HG02763 (cell line): ENCODE data around the gene PTPRH.

ENCODE experiments used
- ATAC-seq: cut with Tn5 transposase; IDR thresholded peaks from one replicate; pipeline ENCODE4 v1.9.1; 2021; ENCODE audit warnings: mild to moderate bottlenecking, moderate library complexity; ENCODE audit not compliant: unreplicated experiment

The PTPRH gene, protein sequence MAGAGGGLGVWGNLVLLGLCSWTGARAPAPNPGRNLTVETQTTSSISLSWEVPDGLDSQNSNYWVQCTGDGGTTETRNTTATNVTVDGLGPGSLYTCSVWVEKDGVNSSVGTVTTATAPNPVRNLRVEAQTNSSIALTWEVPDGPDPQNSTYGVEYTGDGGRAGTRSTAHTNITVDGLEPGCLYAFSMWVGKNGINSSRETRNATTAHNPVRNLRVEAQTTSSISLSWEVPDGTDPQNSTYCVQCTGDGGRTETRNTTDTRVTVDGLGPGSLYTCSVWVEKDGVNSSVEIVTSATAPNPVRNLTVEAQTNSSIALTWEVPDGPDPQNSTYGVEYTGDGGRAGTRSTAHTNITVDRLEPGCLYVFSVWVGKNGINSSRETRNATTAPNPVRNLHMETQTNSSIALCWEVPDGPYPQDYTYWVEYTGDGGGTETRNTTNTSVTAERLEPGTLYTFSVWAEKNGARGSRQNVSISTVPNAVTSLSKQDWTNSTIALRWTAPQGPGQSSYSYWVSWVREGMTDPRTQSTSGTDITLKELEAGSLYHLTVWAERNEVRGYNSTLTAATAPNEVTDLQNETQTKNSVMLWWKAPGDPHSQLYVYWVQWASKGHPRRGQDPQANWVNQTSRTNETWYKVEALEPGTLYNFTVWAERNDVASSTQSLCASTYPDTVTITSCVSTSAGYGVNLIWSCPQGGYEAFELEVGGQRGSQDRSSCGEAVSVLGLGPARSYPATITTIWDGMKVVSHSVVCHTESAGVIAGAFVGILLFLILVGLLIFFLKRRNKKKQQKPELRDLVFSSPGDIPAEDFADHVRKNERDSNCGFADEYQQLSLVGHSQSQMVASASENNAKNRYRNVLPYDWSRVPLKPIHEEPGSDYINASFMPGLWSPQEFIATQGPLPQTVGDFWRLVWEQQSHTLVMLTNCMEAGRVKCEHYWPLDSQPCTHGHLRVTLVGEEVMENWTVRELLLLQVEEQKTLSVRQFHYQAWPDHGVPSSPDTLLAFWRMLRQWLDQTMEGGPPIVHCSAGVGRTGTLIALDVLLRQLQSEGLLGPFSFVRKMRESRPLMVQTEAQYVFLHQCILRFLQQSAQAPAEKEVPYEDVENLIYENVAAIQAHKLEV

DNA sequence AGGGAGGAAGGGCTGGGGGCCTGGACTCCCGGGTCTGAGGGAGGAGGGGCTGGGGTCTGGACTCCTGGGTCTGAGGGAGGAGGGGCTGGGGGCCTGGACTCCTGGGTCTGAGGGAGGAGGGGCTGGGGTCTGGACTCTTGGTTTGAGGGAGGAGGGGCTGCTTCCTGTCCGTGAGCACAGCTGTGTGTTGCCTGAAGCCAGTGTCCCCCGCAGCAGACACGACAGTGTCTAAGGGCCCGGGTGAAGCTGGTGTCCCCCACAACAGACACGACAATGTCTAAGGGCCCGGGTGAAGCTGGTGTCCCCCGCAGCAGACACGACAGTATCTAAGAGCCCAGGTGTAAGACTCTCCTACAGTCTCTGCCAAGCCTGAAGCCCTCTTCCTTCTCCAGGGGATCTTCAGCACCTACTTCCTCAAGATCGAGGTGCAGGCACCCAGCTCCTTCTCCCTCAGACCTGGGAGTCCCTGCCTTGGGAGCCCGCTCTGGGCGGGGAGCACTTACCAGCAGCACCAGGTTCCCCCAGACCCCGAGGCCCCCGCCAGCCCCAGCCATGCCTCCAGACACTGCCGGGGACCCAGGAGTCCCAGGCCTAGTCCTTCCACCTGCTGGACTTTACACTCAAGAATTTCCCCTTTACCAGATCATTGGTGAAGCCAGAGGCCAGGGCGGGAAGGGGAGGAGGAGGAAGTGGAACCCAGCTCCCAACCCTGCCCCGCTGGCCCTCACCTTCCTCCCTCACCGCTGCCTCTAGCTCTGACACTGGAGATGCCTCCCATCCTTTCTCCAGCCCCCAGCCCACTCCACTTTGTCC is at the start of gene PTPRH:
PTPRH (minus strand) TSS at position 622 of the 813 bp plus-strand sequence; CDS start at position 554, 68 bp downstream.
- ATAC-seq, result no peak

DNA sequence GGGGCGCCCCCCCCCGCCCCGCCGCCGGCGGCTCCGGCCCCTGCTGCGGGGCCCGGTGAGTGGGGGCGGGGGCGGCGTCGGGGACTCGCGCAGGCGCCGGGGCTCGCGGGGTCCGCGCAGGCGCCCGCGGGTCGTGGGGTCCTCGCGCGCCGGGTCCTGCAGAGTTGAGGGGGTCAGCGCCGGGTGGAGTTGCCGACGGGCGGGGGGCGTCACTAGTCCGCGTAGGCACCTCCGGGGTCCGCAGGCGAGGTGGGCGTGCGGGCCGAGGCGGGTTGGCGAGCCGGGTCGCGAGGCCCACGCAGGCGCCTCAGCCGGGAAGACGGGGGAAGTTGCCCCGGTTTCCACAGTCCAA is 49.2 kb upstream of the PTPRH start:
- ATAC-seq, result peak; percentile 17

DNA sequence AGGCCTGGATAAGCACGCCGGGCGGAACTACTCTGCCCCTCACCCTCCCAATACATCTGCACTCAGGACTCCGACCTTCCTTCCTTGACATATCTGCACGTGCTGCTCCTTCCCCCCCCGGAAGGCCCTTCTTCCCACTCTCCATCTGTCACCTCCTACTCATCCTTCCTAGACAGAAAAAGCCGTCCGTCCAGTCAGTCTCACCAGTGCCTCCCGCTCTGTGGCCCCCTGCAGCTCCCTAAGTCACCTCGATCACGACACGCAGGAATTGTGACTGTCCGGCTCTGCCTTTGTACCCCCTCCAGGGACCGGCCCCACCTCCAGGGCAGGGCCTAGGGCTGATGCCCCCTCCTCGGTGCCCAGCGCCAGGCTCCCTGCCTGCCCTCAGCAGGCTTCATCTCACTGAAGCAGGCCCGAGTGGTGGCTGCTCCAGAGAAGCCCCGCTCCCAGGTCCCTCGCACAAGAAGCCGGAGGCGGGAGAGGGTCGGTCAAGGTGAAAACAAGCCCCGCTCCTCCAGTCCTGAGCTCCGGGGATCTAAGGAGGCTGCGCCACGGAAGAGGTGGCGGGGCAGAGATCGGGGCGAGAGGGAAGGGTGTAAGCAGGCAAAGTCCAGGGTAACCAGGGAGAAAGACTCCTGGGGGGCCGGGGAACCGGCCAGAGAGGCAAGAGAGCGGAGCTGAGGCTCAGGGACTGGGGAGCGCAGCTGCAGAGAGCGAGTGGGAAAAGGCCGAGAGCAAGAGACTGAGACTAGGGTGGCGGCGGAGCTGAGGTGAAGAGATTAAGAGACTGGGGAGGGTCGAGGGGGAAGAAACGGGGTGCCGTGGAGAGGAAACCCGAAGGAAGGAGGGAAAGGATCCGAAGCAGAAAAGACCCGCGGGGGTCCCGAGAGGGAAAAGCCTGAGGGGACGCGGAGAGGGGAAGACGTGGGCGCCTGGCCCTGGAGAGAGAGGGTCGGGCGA is 48.4 kb upstream of the PTPRH start:
- no peak for ATAC-seq

DNA sequence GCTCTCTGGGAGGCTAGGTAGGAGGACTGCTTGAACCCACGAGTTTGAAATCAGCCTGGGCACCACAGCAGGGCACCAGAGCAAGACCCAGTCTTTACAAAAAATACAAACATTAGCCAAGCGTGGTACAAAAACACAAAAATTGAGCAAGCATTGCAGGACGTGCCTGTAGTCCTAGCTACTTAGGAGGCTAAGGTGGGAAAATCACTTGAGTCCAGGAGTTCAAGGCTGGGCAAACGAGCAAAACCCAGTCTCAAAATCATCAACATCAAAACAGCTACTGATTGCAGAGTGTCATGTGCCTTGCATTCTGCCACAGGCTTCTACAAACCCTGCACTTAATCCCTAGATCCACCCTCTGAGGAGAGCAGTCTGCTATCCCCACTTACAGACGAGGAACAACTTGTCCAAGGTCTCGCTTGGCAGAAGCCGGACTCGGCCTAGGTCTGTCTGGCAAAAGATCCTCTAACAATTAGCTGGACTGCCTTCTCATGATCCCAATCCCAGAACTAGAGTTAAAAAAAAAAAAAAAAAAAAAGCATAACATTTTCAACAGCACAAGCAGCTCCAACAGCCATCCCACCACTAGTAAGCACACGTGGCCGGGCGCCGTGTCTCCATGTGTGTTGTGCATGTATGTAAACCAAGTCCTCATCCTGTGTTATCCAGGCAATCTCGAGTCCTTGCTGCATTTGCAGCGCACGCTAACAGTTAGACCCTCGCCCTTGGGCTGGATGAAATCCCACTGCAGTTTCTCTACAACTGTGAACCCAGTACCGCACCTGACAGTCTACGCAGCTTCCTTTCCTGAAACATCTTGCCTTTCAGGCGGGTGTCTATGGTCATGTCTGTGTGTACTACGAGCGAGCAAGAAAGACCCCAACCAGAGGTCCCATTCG is 47.5 kb upstream of the PTPRH start:
- no peak for ATAC-seq

DNA sequence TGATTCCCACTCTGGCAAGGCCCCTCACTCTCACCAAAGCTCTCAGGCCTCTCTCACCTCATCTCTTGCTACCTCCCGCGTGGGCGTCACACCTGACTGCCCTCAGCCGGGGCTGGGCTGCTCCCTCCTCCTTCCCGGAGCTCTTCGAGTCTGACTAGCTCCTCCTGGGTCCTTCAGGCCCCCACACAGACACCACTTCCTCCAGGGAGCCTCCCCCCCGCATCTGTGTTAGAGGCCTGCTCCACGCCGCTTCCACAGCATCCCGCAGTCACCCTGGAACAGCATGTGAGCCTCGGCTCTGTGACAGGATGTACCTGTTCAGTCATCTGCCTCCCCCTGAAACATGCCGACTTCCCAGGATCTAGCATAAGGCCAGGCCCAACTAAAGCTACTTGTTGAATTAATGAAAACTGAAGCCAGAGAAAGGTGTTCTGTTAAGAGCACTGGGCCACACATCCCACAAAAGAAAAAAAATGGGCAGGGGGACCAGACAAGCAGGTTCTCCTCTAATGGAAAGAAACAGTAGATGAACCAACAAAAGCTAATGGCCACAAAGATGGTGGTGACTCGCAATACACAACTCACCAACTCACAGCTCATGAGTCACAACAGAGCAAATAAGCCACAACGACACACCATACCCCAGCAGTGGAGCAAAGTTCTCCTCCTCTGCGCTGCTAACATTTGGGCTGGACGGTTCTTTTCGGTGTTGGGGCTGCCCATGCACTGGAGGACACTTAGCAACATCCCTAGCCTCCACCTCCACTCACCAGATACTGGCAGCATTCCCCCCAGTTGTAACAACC is 46.5 kb upstream of the PTPRH start:
- ATAC-seq, result no peak

DNA sequence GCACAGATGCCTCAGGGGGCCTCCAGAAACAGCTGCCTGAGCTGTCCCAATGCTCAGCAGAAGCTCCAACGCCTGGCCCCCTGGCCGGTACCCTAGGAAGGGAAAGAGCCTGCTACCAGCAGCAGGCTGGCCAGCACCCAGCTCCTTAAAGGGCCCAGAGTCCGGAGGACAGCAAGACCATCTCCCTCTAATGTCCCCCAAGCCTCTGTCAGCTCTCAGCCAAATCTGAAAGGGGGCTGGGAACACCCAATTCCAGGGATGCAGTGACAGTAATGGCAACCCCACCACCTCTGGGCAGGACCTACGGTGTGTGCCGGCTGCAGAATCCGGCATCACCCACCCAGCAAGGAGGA is 45.3 kb upstream of the PTPRH start:
- no peak for ATAC-seq

DNA sequence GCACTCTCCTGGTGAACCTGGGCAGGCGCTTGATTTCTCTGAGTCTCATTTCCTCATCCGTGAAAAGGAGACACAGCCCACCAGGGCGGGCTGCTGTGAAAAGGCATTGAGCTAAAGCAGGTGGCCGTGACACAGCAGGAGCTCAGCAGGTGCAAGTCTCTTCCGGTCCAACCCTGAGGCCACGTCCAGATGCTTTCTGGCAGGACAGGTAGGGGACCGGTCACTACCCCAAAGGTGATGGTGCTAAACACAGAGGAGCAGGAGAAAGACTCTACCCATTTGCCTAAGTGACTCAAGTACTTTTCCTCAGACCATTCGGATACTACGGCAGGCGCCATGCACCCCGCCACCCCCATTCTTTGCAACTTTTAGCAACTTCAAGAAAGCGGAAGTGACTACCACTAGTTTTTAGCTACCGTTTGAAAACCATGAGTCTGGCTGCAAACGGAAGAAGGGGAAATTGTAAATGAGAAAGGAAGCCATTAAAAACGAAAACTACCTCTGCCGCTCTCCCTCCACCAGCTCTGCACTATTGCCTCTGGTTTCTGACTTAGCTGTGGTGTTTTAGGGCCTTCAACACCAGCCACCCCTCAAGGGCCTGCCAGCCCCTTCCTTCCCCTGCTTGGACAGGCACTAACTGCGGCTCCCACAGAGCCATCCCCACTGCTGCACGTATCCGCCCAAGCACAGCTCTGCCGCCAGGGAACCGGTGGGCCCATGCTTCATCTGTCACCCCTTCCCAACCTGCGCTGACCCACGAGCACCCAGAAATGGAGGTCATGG is 44.7 kb upstream of the PTPRH start:
- ATAC-seq, result no peak

DNA sequence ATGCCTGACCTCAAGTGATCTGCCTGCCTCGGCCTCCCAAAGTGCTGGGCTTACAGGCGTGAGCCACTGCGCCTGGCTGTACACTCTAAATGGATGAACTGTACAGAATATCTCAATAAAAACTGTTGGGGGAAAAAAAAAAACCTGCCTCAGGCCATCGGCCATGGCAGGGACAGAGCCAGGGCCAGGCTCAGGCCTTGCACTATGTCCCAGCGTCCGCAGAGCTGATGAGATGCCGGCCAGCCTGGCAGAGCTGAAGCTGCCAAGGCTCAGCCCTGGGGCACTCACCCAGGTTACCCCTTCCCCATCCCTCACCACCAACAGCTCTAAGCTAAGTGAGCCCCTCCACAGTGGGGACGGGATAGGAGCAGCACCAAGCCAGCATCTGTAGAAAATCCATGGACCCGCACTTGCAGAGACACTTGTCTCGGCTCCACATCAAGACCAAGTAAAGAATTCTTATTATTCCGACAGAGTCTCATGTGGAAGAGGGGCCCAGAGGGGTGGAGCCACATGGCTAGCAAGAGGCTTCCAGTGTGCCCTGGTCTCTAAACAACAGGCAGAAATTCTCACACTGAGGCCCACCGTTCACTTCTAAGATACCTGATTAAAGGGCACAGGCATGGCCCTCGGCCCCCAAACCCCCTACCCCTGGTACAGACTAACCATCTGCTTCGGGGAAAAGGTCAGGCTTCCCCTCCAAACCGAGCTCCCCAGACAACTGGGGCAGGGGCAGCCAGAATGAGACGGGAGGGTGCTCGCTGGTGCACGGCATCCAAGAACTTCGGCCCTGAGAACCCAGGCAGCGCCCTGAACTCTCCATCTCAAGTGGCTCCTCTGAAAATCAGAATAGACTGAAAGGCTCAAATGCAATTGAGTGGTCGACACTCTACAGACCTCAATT is 43.7 kb upstream of the PTPRH start:
- no peak for ATAC-seq

DNA sequence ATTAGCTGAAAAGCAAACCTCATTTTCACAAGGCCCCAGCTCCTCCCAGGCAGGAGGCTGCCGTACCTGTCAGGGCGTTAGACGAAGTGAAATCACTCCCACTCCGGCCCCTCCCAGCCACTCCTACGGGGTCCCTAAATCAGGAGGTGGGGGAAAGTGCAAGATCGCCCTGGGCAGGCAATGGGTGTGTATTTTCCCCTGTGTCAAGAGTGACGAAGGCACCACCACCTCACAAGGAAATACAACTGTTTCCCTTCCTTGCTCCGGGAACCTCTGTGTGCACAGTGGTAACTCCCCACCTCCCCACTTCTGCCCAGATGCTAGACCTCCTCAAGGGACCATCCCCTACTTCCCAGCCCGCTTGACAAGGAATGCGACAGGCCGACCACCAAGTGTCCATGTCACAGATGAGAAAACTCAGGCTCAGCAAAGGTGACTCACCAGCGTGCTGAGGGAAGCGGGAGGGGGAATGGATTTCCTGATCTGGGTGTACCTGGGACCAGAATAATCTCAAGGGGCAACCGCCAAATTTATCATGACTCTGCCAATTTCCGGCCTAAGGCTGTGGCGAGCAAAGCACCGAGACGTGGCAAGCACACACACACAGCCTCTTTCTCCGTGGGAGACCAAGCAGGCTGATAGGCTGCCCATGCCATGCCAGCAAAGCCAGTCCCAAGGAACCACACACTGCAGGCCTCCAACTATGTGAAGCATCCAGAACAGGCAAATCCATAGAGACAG is 42.2 kb upstream of the PTPRH start:
- ATAC-seq, result no peak

DNA sequence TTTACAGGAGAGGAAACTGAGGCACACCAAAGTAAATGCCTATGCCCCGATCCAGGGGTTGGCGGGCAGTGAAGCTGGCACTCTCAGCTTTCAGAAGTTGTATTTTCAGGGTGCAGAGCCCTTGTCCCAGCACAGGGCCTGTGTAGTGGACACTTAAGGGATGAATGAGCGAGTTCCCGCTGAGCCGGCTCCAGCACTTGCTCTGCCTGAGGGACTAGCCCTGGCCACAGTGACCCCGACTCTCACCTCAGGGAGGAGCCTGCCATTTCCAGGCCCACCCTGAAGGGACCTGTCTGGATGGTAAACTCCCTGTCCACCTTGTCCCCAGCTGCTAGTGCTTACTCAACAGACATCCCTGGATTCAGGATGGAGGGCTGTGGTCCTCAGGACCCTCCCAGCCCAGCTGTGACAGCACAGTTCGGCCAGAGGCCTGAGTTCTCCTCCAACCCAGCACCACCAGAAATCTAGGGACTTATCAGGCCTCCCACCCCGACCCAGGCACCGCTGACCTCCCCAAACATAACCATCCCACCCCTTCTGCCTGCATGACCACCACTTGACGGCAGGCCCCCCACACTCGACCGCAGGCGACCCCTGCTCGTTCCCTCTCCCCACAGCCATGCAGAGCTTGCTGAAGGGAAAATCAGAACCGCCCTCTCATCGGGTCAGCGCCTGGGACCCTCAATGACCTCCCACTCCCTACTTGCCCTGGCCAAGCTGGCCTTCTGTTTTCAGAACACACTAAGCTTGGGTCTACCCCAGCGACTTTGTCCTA is 41.1 kb upstream of the PTPRH start:
- no peak for ATAC-seq

DNA sequence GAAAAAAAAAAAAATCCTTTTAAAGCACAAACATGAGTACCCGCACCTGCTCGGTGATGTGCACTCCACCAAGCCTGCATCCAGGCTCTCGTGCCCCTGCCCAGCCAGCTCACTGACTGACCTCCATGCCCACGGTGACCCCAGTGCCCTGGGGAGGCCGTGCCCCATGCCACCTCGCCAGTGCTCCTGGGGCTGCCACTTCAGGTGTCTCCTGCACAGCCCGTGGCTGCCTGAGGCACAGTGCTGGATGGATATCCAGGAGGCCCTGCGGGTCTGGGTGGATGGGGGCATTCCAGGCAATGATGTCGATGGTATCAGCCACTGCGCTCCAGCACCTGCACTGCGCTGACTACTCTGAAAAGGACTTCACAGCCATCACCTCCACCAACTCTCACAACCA is 40.5 kb upstream of the PTPRH start:
- no peak for ATAC-seq

DNA sequence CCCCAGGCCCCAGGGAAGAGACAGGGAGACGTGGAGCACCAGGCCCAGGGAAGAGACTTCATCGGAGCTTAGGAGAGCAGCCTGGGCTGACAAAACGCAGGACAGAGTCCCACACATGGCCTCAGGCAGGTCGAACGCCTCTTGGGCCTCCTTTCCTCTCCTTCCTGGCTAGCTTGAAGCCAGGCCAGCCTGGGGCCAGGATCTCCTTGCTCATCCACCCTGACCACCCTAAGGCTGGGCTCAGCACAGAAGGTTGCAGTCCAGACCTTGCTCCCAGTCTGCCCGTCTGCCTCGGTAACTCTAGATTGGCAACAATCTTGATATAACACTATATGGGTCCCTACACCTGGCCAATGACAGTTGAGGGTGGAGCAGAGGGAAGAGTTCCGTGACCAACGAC is 39.4 kb upstream of the PTPRH start:
- ATAC-seq, result no peak

DNA sequence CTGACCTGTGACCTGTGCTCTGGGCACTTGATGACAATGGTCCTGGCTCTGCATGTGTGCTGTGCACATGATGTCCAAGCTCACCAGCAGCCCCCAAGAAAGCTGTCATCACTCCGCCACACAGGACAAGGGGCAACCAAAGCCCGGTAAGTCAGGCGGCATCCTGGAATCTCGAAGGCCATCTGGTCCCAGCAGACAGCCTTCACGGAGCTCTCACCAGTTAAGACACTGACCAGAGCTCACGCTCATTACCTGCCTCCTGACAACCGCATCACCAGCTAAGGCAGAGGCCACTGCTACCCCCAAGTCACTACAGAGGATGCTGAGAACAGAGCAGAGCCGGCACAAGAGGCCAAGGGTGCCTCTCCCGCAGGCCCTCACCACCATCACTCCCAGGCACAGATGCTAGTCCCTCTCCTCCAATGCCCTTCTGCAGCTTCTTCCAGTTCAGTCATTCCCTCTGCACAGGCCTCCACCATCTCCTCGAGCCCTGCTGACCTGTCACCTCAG is 38.9 kb upstream of the PTPRH start:
- no peak for ATAC-seq

DNA sequence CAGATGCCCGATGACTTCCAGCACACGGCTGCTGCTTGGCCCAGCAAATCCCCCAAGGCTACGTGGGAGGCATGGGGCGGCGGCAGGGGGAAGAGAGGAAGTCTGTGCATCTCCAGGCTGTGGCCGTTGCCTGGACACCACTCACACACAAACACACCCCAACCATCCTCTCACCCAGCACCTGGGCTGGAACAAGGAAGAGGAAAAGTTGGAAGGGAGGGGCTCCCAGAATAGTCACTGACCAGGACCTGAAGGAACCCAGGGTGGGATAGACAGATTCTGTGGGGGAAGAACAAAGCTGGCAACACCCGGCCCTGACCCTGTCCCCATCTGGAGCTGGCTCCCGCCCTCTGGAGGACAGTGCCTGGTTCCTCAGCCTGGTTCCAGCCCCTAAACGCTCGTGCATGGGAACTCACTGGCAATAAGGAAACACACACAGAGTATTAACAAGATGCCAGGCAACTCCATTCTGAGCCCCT is 38.4 kb upstream of the PTPRH start:
- ATAC-seq, result no peak
